ENCODE data around the gene TGFBR3L. TPM values are rescaled to one million over a fixed set of nuclear protein-coding genes. Genes with fewer than 3 reads are reported as not detected.
"Not testable (repeated sequence)": the region's sequence is repeated elsewhere in the genome, so short reads cannot be mapped to it uniquely, and the experiment has no call there.

The TGFBR3L gene
- total RNA-seq, 4 donors from 2014 or later, result 2.2 to 8.3 (median 6.1) TPM

GRCh38 chr19:7947939-7948338 lies 33.3 kb downstream of the TGFBR3L start:
- DNase-seq (ENCODE audit: extremely low spot score), result no peak
- peaks cover under 1 to 16% (median 10%) of the 10 kb centered on the region in 4 donors for H3K4me1 ChIP-seq
- WGBS, result 95% methylated on average over 4 of the region's 4 CpGs
- H3K9me3 ChIP-seq, result no peaks in the 10 kb centered on the region
- intact Hi-C loops (cut with DNase I), result loop anchor here (10.0 kb wide), 1 partner anchor 307 kb away; no protein-coding TSS in a partner anchor
- no peaks in the 10 kb centered on the region for H3K36me3 ChIP-seq
- H3K4me3 ChIP-seq, result no peak overlapping the region
- TF ChIP-seq EP300 (IDR thresholded peaks at IDR 0.05) (no peak), POLR2A (IDR thresholded peaks at IDR 0.05; ENCODE audit: low read depth) (no peak), CTCF (IDR thresholded peaks at IDR 0.05) (no peak), POLR2AphosphoS5 (IDR thresholded peaks at IDR 0.05) (no peak)
- H3K27ac ChIP-seq (replicated peaks in 1 of 4), result no peak overlapping the region
- no peaks in the 10 kb centered on the region for H3K27me3 ChIP-seq

- no peak for DNase-seq (ENCODE audit: extremely low spot score)
- no peaks in the 10 kb centered on the region for H3K27me3 ChIP-seq
- H3K27ac ChIP-seq (replicated peaks in 1 of 4), result no peak overlapping the region
- WGBS, result 22% methylated on average over 3 of the region's 3 CpGs
- intact Hi-C loops (cut with DNase I), result no loop called here
- H3K4me1 ChIP-seq, result peaks cover 0 to 6% (median 2%) of the 10 kb centered on the region in 4 donors
- H3K4me3 ChIP-seq, result no peak overlapping the region
- H3K36me3 ChIP-seq, result peaks cover 0 to 8% (median 7%) of the 10 kb centered on the region in 4 donors
- H3K9me3 ChIP-seq, result no peaks in the 10 kb centered on the region
- no peak for TF ChIP-seq EP300 (IDR thresholded peaks at IDR 0.05)
- TF ChIP-seq POLR2AphosphoS5 (IDR thresholded peaks at IDR 0.05), result no peak
These were observed 38.4 kb downstream of the TGFBR3L start for GRCh38 chr19:7953060-7953459.

- Histone ChIP-seq H3K4me3 (no peak overlapping the region), H3K4me1 (peaks cover 0 to 6% (median 2%) of the 10 kb centered on the region in 4 donors), H3K36me3 (peaks cover 0 to 13% (median 11%) of the 10 kb centered on the region in 4 donors), H3K27me3 (no peaks in the 10 kb centered on the region), H3K9me3 (no peaks in the 10 kb centered on the region), H3K27ac (replicated peaks in 1 of 4) (no peak overlapping the region)
- TF ChIP-seq CTCF (IDR thresholded peaks at IDR 0.05) (no peak), POLR2A (IDR thresholded peaks at IDR 0.05; ENCODE audit: low read depth) (no peak), POLR2AphosphoS5 (IDR thresholded peaks at IDR 0.05) (no peak), EP300 (IDR thresholded peaks at IDR 0.05) (no peak)
- WGBS, result 77% methylated on average over 7 of the region's 7 CpGs
- no peak for DNase-seq (ENCODE audit: extremely low spot score)
- intact Hi-C loops (cut with DNase I), result no loop called here
These were observed 38.9 kb downstream of the TGFBR3L start for GRCh38 chr19:7953576-7953975.

- Histone ChIP-seq H3K4me3 (no peak overlapping the region), H3K27ac (replicated peaks in 1 of 4) (no peak overlapping the region), H3K4me1 (peaks cover 0 to 9% (median 2%) of the 10 kb centered on the region in 4 donors), H3K27me3 (no peaks in the 10 kb centered on the region), H3K9me3 (no peaks in the 10 kb centered on the region), H3K36me3 (peaks cover 0 to 23% (median 16%) of the 10 kb centered on the region in 4 donors)
- TF ChIP-seq POLR2A (IDR thresholded peaks at IDR 0.05; ENCODE audit: low read depth), result no peak
- no peak for TF ChIP-seq EP300 (IDR thresholded peaks at IDR 0.05)
- TF ChIP-seq POLR2AphosphoS5 (IDR thresholded peaks at IDR 0.05), result no peak
- TF ChIP-seq CTCF (IDR thresholded peaks at IDR 0.05), result no peak
- DNase-seq (ENCODE audit: extremely low spot score), result no peak
- WGBS, result 86% methylated on average over 11 of the region's 11 CpGs
- intact Hi-C loops (cut with DNase I), result no loop called here
These were observed 41.1 kb downstream of the TGFBR3L start for GRCh38 chr19:7955696-7956095.

GRCh38 chr19:7959211-7959610 lies 44.6 kb downstream of the TGFBR3L start:
- DNase-seq (ENCODE audit: extremely low spot score), result no peak
- peaks cover 21 to 57% (median 48%) of the 10 kb centered on the region in 4 donors for H3K36me3 ChIP-seq
- no peaks in the 10 kb centered on the region for H3K9me3 ChIP-seq
- H3K27ac ChIP-seq (replicated peaks in 1 of 4), result no peak overlapping the region
- 65% methylated on average over 6 of the region's 6 CpGs for WGBS
- intact Hi-C loops (cut with DNase I), result no loop called here
- no peak overlapping the region for H3K4me3 ChIP-seq
- TF ChIP-seq CTCF (IDR thresholded peaks at IDR 0.05) (no peak), POLR2A (IDR thresholded peaks at IDR 0.05; ENCODE audit: low read depth) (no peak), EP300 (IDR thresholded peaks at IDR 0.05) (no peak), POLR2AphosphoS5 (IDR thresholded peaks at IDR 0.05) (no peak)
- H3K4me1 ChIP-seq, result peaks cover 0 to 3% (median 0%) of the 10 kb centered on the region in 4 donors
- H3K27me3 ChIP-seq, result no peaks in the 10 kb centered on the region

GRCh38 chr19:7961082-7961481 lies 46.5 kb downstream of the TGFBR3L start:
- WGBS, result 71% methylated on average over 4 of the region's 4 CpGs
- H3K27me3 ChIP-seq; H3K27ac ChIP-seq (replicated peaks in 1 of 4); intact Hi-C loops (cut with DNase I); H3K4me1 ChIP-seq; H3K4me3 ChIP-seq; H3K9me3 ChIP-seq; DNase-seq (ENCODE audit: extremely low spot score): not testable (repeated sequence)
- H3K36me3 ChIP-seq, result peaks cover 30 to 75% (median 66%) of the 10 kb centered on the region in 4 donors

All from esophagus muscularis mucosa (tissue), 4 donors.